Lower lobe of right lung (tissue), 2 donors: ENCODE measurements around the gene STK32C. TPM values are rescaled to one million over a fixed set of nuclear protein-coding genes. Genes with fewer than 3 reads are reported as not detected.

Experiments used
- ATAC-seq, 2 donors: fragments of 200-7000 bp; cut with Tn5 transposase; one replicate each; pipeline ENCODE4 v1.9.1; 2020 to 2022; ENCODE audit warnings: mild to moderate bottlenecking in 2 of 2, moderate library complexity in 2 of 2
- DNase-seq: peaks from one replicate; pipeline ENCODE4 v3.0.0-alpha.2; 2020
- H3K27ac ChIP-seq: fragments of 200-600 bp; one replicate; pipeline ENCODE4 v1.8.0; 2022
- H3K27me3 ChIP-seq: fragments of 200-600 bp; one replicate; pipeline ENCODE4 v1.8.0; 2022; ENCODE audit warnings: low read depth
- H3K36me3 ChIP-seq: fragments of 200-600 bp; one replicate; pipeline ENCODE4 v1.8.0; 2022; ENCODE audit warnings: mild to moderate bottlenecking
- H3K4me1 ChIP-seq: fragments of 200-600 bp; one replicate; pipeline ENCODE4 v1.8.0; 2022
- H3K4me3 ChIP-seq: fragments of 200-600 bp; one replicate; pipeline ENCODE4 v1.8.0; 2022; ENCODE audit warnings: mild to moderate bottlenecking
- H3K9me3 ChIP-seq: fragments of 200-600 bp; one replicate; pipeline ENCODE4 v1.8.0; 2022
- intact Hi-C: fragments of 100-400 bp; cut with DNase I; formaldehyde crosslinking; loops from one replicate; pipeline ENCODE4 v1.11.0; 2022
- total RNA-seq: library from RNA; stranded (reverse); fragmentation: NEBNext Ultra II Directional; extraction: Animal tissue kit (Norgen Biotek cat#: 25700); gene quantifications from one replicate; pipeline ENCODE4 v1.2.1, GENCODE V29; 2021
- TF ChIP-seq, protein P1 (sequence below): fragments of 200-600 bp; IDR thresholded peaks from one replicate; pipeline ENCODE4 v1.8.0; 2022; ENCODE audit warnings: antibody characterized with exemption, mild to moderate bottlenecking
- donor health status: DM: no; HTN: yes; CAD: no; lungs with severe emphysema.

STK32C gene
- total RNA-seq, 1 donor from 2014 or later, result 14.1 TPM

DNA sequence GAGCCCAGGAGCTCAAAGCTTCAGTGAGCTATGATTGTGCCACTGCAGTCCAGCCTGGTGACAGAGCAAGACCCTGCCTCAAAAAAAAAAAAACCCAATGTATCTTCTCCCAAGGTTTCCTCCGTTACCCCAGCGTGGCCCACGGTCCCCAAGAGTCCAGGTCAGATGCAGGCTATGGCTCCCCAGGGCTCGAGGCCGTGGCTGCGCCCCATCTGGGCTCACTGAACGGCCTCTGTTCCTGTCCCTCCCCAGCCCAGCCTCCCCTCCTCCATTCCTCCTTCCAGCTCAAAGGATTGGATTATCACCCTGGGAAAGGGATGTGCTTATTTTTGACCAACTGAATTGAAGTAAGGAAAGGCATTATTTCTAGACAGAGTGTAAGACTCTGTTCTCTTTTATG lies 31.0 kb downstream of the STK32C start:
- H3K9me3 ChIP-seq, result no peaks in the 10 kb centered on the region
- H3K27me3 ChIP-seq, result no peaks in the 10 kb centered on the region
- peaks cover 10% of the 10 kb centered on the region for H3K4me1 ChIP-seq
- TF ChIP-seq, protein P1, sequence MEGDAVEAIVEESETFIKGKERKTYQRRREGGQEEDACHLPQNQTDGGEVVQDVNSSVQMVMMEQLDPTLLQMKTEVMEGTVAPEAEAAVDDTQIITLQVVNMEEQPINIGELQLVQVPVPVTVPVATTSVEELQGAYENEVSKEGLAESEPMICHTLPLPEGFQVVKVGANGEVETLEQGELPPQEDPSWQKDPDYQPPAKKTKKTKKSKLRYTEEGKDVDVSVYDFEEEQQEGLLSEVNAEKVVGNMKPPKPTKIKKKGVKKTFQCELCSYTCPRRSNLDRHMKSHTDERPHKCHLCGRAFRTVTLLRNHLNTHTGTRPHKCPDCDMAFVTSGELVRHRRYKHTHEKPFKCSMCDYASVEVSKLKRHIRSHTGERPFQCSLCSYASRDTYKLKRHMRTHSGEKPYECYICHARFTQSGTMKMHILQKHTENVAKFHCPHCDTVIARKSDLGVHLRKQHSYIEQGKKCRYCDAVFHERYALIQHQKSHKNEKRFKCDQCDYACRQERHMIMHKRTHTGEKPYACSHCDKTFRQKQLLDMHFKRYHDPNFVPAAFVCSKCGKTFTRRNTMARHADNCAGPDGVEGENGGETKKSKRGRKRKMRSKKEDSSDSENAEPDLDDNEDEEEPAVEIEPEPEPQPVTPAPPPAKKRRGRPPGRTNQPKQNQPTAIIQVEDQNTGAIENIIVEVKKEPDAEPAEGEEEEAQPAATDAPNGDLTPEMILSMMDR, result no peak
- intact Hi-C loops, result no loop called here
- no peak overlapping the region for H3K27ac ChIP-seq
- ATAC-seq (no peak), DNase-seq (peak; percentile 14)
- no peaks in the 10 kb centered on the region for H3K36me3 ChIP-seq
- no peak overlapping the region for H3K4me3 ChIP-seq

DNA sequence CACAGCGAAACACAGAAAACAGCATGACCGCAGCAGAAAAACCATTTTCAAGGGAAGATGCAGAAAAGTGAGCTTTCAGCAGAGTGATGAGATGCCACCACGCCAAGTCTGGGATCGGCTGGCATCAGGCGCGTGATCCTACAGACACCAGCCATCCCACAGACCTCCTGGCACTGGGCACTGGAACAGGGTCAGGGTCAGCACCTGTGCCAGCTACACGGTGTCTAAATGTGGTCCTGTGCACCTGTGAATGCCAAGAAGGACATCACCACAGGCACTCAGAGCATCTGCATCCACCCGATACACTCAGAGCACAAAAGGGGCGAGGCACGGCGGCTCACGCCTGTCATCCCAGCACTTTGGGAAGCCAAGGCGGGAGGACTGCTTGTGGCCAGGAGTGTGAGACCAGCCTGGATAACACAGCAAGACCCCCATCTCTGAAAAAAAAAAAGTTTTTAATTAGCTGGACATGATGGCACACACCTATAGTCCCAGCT lies 31.5 kb downstream of the STK32C start:
- Histone ChIP-seq H3K36me3 (no peaks in the 10 kb centered on the region), H3K4me3 (no peak overlapping the region), H3K27me3 (no peaks in the 10 kb centered on the region), H3K27ac (no peak overlapping the region), H3K4me1 (peaks cover 10% of the 10 kb centered on the region), H3K9me3 (no peaks in the 10 kb centered on the region)
- DNase-seq, result peak; percentile 24
- ATAC-seq, result no peak
- TF ChIP-seq, protein P1, result no peak
- intact Hi-C loops, result no loop called here

DNA sequence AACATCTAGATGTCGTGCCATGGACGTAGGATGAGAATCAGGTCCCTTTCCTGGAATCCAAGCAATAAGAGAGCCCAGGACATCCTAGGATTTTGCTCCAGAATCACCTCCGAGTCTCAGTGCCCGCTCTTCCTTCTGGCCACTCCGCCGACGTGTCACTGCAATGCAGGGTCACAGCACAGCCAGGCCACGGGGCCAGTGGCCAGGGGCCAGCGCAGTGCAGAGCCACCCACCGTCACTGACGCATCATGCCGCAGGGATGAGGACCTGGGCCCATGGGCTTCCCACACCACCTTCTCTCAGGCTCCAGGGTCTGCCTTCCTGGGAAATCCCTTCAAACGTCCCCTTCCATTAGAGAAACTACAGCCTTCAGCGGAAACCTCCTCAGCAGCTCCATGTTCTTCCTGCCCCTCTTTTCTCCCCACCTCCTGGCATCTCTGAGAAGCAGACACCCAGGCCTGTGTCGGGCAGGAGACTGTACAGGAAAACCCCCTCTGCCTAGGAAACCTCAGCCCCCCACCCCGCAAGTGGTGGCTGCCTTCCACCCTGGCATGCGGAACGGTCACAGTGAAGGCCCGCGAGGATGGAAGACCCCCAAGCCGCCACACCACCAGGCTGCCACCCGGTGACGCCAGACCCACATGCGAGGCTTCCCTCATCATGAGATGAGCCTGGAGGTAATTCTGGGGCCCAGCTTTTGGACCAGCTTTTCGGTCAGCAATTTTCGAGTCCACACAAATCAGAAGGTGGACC lies 32.1 kb downstream of the STK32C start:
- Histone ChIP-seq H3K4me1 (peaks cover 10% of the 10 kb centered on the region), H3K36me3 (no peaks in the 10 kb centered on the region), H3K4me3 (no peak overlapping the region), H3K27ac (no peak overlapping the region), H3K9me3 (no peaks in the 10 kb centered on the region), H3K27me3 (no peaks in the 10 kb centered on the region)
- ATAC-seq (no peak), DNase-seq (no peak)
- TF ChIP-seq, protein P1, result no peak
- intact Hi-C loops, result no loop called here

DNA sequence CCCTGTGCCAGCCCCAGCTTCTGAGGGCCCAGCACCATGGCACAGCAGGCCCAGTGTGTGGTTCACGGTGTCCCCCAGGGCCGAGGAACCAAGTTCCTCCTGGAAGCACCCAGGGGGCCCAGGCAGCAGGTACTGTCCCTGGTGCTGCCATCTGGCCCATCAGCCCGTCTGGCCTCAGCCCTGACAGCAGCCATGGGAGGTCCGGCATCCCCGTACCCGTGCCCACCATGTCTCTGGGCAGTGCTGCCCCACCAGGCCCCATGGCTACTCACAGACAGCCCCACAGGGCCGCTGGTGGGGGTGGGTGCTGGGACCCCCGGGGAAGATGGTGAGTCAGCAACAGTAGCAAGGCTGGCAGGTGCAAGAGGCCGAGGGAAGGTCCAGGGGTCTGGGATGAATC lies 32.8 kb downstream of the STK32C start:
- intact Hi-C loops, result no loop called here
- DNase-seq (no peak), ATAC-seq (no peak)
- Histone ChIP-seq H3K4me3 (no peak overlapping the region), H3K9me3 (no peaks in the 10 kb centered on the region), H3K36me3 (no peaks in the 10 kb centered on the region), H3K27me3 (no peaks in the 10 kb centered on the region), H3K27ac (no peak overlapping the region), H3K4me1 (peaks cover 10% of the 10 kb centered on the region)
- TF ChIP-seq, protein P1, result no peak

DNA sequence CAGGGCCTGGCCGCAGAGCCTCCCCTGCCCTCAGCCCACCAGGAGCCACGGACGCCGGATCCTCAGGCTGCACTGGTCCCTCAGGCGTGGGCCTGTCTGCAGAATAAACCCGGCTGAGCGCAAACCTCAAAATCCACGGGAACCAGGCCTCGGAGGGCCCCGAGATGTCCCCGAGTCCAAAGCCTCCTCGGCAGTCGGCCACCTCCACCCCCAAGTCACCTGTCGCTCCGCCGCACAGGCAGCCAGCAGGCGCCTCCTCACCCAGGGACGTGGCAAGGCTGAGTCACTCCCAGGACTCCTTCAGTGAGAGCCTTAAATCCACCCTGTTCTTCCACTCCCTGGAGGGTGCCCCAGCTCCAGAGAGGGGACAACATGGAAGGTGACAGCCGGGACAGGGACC lies 33.2 kb downstream of the STK32C start:
- ATAC-seq (no peak), DNase-seq (no peak)
- intact Hi-C loops, result no loop called here
- TF ChIP-seq, protein P1, result no peak
- H3K36me3 ChIP-seq, result no peaks in the 10 kb centered on the region
- H3K27ac ChIP-seq, result no peak overlapping the region
- no peaks in the 10 kb centered on the region for H3K27me3 ChIP-seq
- H3K4me1 ChIP-seq, result peaks cover 10% of the 10 kb centered on the region
- no peaks in the 10 kb centered on the region for H3K9me3 ChIP-seq
- no peak overlapping the region for H3K4me3 ChIP-seq
